RWPE2 (cell line): ENCODE measurements around the gene NAT14.

Source experiments
- ATAC-seq: fragments of 200-7000 bp; cut with Tn5 transposase; 3 replicates; pipeline ENCODE4 v1.9.1; 2021; ENCODE audit warnings: low read depth
- DNase-seq: peaks from one replicate; pipeline ENCODE4 v3.0.0-alpha.2; 2020; ENCODE audit warnings: low spot score
- H3K27ac ChIP-seq: fragments of 450-650 bp; 2 replicates; pipeline ENCODE4 v1.5.1; 2017; ENCODE audit warnings: mild to moderate bottlenecking; ENCODE audit not compliant: poor library complexity, severe bottlenecking
- H3K27me3 ChIP-seq: fragments of 250-450 bp; sonication (Bioruptor Pico); 2 replicates; pipeline ENCODE4 v1.5.1; 2021; ENCODE audit warnings: mild to moderate bottlenecking, moderate library complexity; ENCODE audit not compliant: insufficient read depth, poor library complexity, severe bottlenecking
- H3K36me3 ChIP-seq: fragments of 250-450 bp; sonication (Bioruptor Pico); 2 replicates; pipeline ENCODE4 v1.5.1; 2020; ENCODE audit warnings: low read depth, mild to moderate bottlenecking, moderate library complexity
- H3K4me1 ChIP-seq: fragments of 250-450 bp; sonication (Bioruptor Pico); 2 replicates; pipeline ENCODE4 v1.5.1; 2021; ENCODE audit warnings: mild to moderate bottlenecking, moderate library complexity; ENCODE audit not compliant: insufficient read depth, poor library complexity, severe bottlenecking
- H3K4me3 ChIP-seq: fragments of 250-450 bp; sonication (Bioruptor Pico); 2 replicates; pipeline ENCODE4 v1.5.1; 2021; ENCODE audit warnings: mild to moderate bottlenecking, moderate library complexity; ENCODE audit not compliant: severe bottlenecking
- H3K9me3 ChIP-seq: fragments of 250-450 bp; sonication (Bioruptor Pico); 2 replicates; pipeline ENCODE4 v1.5.1; 2021; ENCODE audit warnings: mild to moderate bottlenecking, moderate library complexity; ENCODE audit not compliant: severe bottlenecking
- CTCF ChIP-seq: fragments of 450-650 bp; IDR thresholded peaks from one replicate; pipeline ENCODE4 v1.5.1; 2017; ENCODE audit warnings: mild to moderate bottlenecking, moderate library complexity; ENCODE audit not compliant: poor library complexity, severe bottlenecking

Gene NAT14

GRCh38 chr19:55474269-55475265 lies 10.4 kb upstream of the NAT14 start:
- Histone ChIP-seq H3K27ac (peak overlapping the region; percentile 77), H3K27me3 (no peaks in the 10 kb centered on the region), H3K9me3 (no peaks in the 10 kb centered on the region), H3K4me3 (no peak overlapping the region), H3K36me3 (no peaks in the 10 kb centered on the region), H3K4me1 (peaks cover 9% of the 10 kb centered on the region)
- no peak for TF ChIP-seq CTCF
- ATAC-seq = no peak
- DNase-seq = no peak

GRCh38 chr19:55476100-55476775 lies 8.8 kb upstream of the NAT14 start, which contains the start of gene ZNF628:
Gene ZNF628 (plus strand): TSS chr19:55476617. CDS start chr19:55479911, 3,294 bp downstream.
- Histone ChIP-seq H3K27ac (peak within 1 kb of the TSS; percentile 77), H3K4me1 (peaks cover 9% of the 10 kb centered on the region), H3K36me3 (no peaks in the 10 kb centered on the region), H3K4me3 (peak within 1 kb of the TSS; percentile 40), H3K27me3 (no peaks in the 10 kb centered on the region), H3K9me3 (no peaks in the 10 kb centered on the region)
- DNase-seq (peak; percentile 99), ATAC-seq (peak; percentile 89)
- TF ChIP-seq CTCF = no peak

GRCh38 chr19:55477905-55478304 lies 7.1 kb upstream of the NAT14 start:
- peaks cover 9% of the 10 kb centered on the region for H3K4me1 ChIP-seq
- DNase-seq (no peak), ATAC-seq (no peak)
- H3K4me3 ChIP-seq = no peak overlapping the region
- H3K27ac ChIP-seq = no peak overlapping the region
- no peak for TF ChIP-seq CTCF
- no peaks in the 10 kb centered on the region for H3K36me3 ChIP-seq
- no peaks in the 10 kb centered on the region for H3K27me3 ChIP-seq
- H3K9me3 ChIP-seq = no peaks in the 10 kb centered on the region

- no peaks in the 10 kb centered on the region for H3K36me3 ChIP-seq
- no peak for TF ChIP-seq CTCF
- DNase-seq (no peak), ATAC-seq (no peak)
- no peak overlapping the region for H3K4me3 ChIP-seq
- H3K4me1 ChIP-seq = peaks cover 9% of the 10 kb centered on the region
- H3K9me3 ChIP-seq = no peaks in the 10 kb centered on the region
- no peaks in the 10 kb centered on the region for H3K27me3 ChIP-seq
- no peak overlapping the region for H3K27ac ChIP-seq
These were observed 6.6 kb upstream of the NAT14 start for GRCh38 chr19:55478364-55478763.
